Parathyroid adenoma (tissue), 2 donors: ENCODE measurements around the gene CLIC4.

Experiments
- H2AFZ ChIP-seq: fragments of 300-600 bp; sonication (generic); one replicate; pipeline ENCODE4 v1.7.0; 2017; ENCODE audit warnings: antibody characterized with exemption, mild to moderate bottlenecking
- H3K27ac ChIP-seq: fragments of 300-600 bp; sonication (generic); one replicate; pipeline ENCODE4 v1.7.0; 2017
- H3K27me3 ChIP-seq: fragments of 300-600 bp; sonication (generic); one replicate; pipeline ENCODE4 v1.7.0; 2017; ENCODE audit warnings: low read length; ENCODE audit not compliant: control insufficient read depth, insufficient read depth
- H3K36me3 ChIP-seq: fragments of 300-600 bp; sonication (generic); one replicate; pipeline ENCODE4 v1.7.0; 2017; ENCODE audit warnings: low read length; ENCODE audit not compliant: control insufficient read depth, insufficient read depth
- H3K4me1 ChIP-seq: fragments of 300-600 bp; sonication (generic); one replicate; pipeline ENCODE4 v1.7.0; 2017; ENCODE audit warnings: control low read depth
- H3K4me2 ChIP-seq: fragments of 300-600 bp; sonication (generic); one replicate; pipeline ENCODE4 v1.7.0; 2017; ENCODE audit warnings: low read length
- H3K4me3 ChIP-seq: fragments of 300-600 bp; sonication (generic); one replicate; pipeline ENCODE4 v1.7.0; 2017; ENCODE audit warnings: low read depth, low read length
- H3K79me2 ChIP-seq: fragments of 300-600 bp; sonication (generic); one replicate; pipeline ENCODE4 v1.7.0; 2017; ENCODE audit warnings: control low read depth
- H3K9ac ChIP-seq: fragments of 300-600 bp; sonication (generic); one replicate; pipeline ENCODE4 v1.7.0; 2017; ENCODE audit warnings: mild to moderate bottlenecking
- H3K9me3 ChIP-seq: fragments of 300-600 bp; sonication (generic); one replicate; pipeline ENCODE4 v1.7.0; 2017; ENCODE audit warnings: low read length; ENCODE audit not compliant: control insufficient read depth
- TF ChIP-seq, protein P1 (sequence below): fragments of 300-600 bp; sonication (generic); IDR thresholded peaks from one replicate; pipeline ENCODE4 v1.7.0; 2017; ENCODE audit warnings: antibody characterized with exemption, mild to moderate bottlenecking
- donor health status: primary hyperparathyroidism.

CLIC4 gene

DNA sequence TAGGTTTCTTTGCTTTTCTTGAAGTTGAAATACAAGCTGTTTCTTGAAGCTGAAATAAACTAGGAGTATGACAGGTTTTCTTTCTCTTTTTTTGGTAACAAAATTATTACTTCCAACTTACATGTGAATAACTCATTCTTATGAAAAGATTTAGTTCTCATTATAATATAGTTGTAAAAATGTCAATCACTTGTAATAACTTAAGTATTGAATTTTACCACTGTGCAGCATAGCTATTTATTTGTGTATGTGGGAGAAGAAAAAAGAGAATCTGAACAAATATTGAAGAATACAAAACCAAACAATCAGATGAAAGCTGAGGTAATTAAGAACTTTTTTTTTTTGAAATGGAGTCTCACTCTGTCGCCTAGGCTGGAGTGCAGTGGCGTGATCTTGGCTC is 11.1 kb downstream of the CLIC4 start:
- Histone ChIP-seq H3K4me3 (no peak overlapping the region), H3K4me1 (no peaks in the 10 kb centered on the region), H3K9ac (no peak overlapping the region)

DNA sequence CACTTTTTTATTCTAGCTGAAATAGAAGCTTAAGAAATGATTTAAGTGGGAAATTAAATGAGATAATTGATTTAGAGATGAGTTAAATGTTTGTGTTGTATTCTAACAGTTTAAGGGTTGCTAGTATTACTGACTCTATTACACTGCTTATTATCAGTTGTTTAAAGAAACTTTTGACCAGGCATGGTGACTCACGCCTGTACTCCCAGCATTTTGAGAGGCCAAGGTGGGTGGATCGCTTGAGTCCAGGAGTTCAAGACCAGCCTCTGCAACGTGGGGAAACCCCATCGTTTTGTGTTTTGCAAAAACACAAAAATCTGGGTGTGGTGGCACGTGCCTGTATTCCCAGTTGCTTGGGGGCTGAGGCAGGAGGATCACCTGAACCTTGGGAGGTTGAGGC is 14.2 kb downstream of the CLIC4 start:
- H3K4me1 ChIP-seq = no peaks in the 10 kb centered on the region

More for the DNA sequence above, 11.1 kb downstream of the CLIC4 start:
- H3K27ac ChIP-seq = no peak overlapping the region
- H3K79me2 ChIP-seq = no peaks in the 10 kb centered on the region
- TF ChIP-seq, protein P1, sequence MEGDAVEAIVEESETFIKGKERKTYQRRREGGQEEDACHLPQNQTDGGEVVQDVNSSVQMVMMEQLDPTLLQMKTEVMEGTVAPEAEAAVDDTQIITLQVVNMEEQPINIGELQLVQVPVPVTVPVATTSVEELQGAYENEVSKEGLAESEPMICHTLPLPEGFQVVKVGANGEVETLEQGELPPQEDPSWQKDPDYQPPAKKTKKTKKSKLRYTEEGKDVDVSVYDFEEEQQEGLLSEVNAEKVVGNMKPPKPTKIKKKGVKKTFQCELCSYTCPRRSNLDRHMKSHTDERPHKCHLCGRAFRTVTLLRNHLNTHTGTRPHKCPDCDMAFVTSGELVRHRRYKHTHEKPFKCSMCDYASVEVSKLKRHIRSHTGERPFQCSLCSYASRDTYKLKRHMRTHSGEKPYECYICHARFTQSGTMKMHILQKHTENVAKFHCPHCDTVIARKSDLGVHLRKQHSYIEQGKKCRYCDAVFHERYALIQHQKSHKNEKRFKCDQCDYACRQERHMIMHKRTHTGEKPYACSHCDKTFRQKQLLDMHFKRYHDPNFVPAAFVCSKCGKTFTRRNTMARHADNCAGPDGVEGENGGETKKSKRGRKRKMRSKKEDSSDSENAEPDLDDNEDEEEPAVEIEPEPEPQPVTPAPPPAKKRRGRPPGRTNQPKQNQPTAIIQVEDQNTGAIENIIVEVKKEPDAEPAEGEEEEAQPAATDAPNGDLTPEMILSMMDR = no peak
- H3K9me3 ChIP-seq = no peaks in the 10 kb centered on the region
- H3K4me2 ChIP-seq = no peak overlapping the region
- H3K27me3 ChIP-seq = no peaks in the 10 kb centered on the region
- no peaks in the 10 kb centered on the region for H3K36me3 ChIP-seq
- no peak overlapping the region for H2AFZ ChIP-seq

DNA sequence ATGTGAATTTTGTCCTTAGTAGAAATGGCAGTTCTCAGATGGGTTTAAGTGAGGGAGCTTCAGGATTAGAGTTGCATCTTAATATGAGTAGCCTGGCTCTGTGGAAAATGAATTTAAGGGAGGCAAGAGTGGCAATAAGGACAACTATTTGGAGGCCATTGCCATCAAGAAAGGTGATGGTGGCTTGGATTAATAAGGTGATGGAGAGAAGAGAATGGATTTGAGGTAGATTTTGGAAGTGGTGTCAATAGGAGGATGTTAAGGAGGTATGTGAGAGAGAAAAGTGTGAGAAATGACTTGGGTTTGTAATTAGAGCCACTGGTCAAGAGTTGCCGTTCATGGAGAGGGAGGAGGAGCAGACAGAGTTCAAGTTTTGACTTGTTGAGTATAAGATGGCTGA is 16.3 kb downstream of the CLIC4 start:
- H3K4me3 ChIP-seq = no peak overlapping the region
- TF ChIP-seq, protein P1 = no peak
- no peak overlapping the region for H3K27ac ChIP-seq
- H3K4me1 ChIP-seq = no peaks in the 10 kb centered on the region
- H3K9me3 ChIP-seq = no peaks in the 10 kb centered on the region
- no peaks in the 10 kb centered on the region for H3K79me2 ChIP-seq
- no peak overlapping the region for H2AFZ ChIP-seq
- H3K9ac ChIP-seq = no peak overlapping the region
- H3K27me3 ChIP-seq = no peaks in the 10 kb centered on the region
- H3K36me3 ChIP-seq = no peaks in the 10 kb centered on the region
- no peak overlapping the region for H3K4me2 ChIP-seq

More for the DNA sequence above, 14.2 kb downstream of the CLIC4 start:
- Histone ChIP-seq H2AFZ (no peak overlapping the region), H3K4me3 (no peak overlapping the region), H3K79me2 (no peaks in the 10 kb centered on the region), H3K27ac (no peak overlapping the region), H3K9ac (no peak overlapping the region), H3K4me2 (no peak overlapping the region), H3K27me3 (no peaks in the 10 kb centered on the region), H3K36me3 (no peaks in the 10 kb centered on the region), H3K9me3 (no peaks in the 10 kb centered on the region)
- TF ChIP-seq, protein P1 = no peak

DNA sequence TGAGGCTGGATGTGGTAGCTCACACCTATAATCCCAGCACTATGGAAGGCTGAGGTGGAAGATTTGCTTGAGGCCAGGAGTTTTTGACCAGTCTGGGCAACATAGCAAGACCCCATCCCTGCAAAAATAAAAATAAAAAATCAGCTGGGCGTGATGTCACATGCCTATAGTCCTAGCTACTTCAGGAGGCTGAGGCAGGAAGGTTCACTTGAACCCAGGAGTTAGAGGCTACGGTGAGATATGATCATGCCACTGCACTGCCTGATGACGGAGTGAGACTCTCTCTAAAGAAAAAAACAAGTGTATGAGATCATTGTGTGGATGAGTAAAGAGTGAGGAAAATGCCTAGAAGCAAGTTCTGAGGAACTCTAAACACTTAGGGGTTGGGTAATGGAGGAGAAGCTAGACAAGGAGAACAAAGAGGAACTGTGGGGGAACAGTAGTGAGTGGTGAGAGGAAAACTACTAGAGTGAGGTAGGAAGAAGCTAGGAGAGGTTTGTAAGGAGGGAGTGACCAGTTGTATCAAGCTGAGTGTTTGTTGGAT is 17.0 kb downstream of the CLIC4 start:
- Histone ChIP-seq H3K27me3 (no peaks in the 10 kb centered on the region), H3K79me2 (no peaks in the 10 kb centered on the region), H3K9me3 (no peaks in the 10 kb centered on the region), H3K27ac (no peak overlapping the region), H3K36me3 (no peaks in the 10 kb centered on the region), H3K4me1 (no peaks in the 10 kb centered on the region), H3K4me3 (no peak overlapping the region), H3K9ac (no peak overlapping the region), H3K4me2 (no peak overlapping the region), H2AFZ (no peak overlapping the region)
- TF ChIP-seq, protein P1 = no peak

DNA sequence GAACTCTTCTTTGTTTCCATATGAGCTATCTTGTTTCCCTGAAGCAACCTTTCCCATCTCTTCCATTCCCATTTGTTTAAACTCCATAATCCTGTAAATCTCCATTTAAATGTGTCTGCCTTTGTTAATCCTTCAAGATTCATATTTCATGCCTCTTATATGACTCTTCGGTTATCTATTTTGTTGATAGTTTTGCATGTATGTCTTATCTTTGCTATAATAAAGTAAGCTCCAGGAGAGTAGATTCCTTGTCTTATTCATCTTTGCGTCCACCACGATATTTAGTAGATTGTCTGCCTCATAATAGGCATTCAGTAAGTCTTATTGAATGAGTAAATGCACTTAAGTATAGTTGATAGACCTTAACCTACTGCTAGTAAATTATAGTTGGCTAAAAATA is 18.4 kb downstream of the CLIC4 start:
- Histone ChIP-seq H3K36me3 (no peaks in the 10 kb centered on the region), H3K27ac (no peak overlapping the region), H3K4me3 (no peak overlapping the region), H3K4me1 (no peaks in the 10 kb centered on the region), H2AFZ (no peak overlapping the region), H3K9me3 (no peaks in the 10 kb centered on the region), H3K79me2 (no peaks in the 10 kb centered on the region), H3K27me3 (no peaks in the 10 kb centered on the region), H3K9ac (no peak overlapping the region), H3K4me2 (no peak overlapping the region)
- TF ChIP-seq, protein P1 = no peak
